ENCODE measurements around the gene MAP6. TPM values are rescaled to one million over a fixed set of nuclear protein-coding genes. Genes with fewer than 3 reads are reported as not detected.

MAP6 gene
- total and polyA plus RNA-seq, 10 of the 15 experiments (the other 5 are each of a cell fraction or from before 2014, with no cell fraction given): 0.06 to 0.19 (median 0.11) TPM; not detected in 5

DNA sequence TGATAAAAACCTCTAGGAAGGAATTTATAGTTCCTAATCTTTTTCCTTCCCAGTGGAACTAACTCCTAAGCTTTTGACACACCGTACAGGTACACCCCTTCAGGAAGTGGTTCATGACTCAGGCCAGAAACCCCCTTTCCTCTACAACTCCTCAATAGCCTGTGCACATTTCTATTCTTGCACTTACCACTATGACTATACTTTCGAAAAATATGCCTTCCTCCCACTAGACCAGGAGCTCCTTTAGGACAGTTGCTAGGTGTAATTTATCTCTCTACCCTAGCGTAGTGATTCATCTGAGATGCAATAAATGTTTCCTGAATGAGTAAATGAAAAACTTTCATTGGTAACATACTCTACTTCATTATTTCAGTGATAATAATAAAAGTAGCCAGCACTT is 14.5 kb downstream of the MAP6 start (continued):
- TF ChIP-seq CBFB (IDR thresholded peaks at IDR 0.05; ENCODE audit: low read depth): 0 out of 2 replicates have a peak, but pooled peaks have one; percentile 34
- no peak for TF ChIP-seq SREBF1 (IDR thresholded peaks at IDR 0.05; ENCODE audit: low read length)
- TF ChIP-seq, protein P1, sequence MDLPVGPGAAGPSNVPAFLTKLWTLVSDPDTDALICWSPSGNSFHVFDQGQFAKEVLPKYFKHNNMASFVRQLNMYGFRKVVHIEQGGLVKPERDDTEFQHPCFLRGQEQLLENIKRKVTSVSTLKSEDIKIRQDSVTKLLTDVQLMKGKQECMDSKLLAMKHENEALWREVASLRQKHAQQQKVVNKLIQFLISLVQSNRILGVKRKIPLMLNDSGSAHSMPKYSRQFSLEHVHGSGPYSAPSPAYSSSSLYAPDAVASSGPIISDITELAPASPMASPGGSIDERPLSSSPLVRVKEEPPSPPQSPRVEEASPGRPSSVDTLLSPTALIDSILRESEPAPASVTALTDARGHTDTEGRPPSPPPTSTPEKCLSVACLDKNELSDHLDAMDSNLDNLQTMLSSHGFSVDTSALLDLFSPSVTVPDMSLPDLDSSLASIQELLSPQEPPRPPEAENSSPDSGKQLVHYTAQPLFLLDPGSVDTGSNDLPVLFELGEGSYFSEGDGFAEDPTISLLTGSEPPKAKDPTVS (IDR thresholded peaks at IDR 0.05; ENCODE audit: low read depth, low read length): no peak
- no peak for TF ChIP-seq POU2F2 (IDR thresholded peaks at IDR 0.05; ENCODE audit: borderline replicate concordance, low read depth, low read length)
- no peak for TF ChIP-seq RAD51 (IDR thresholded peaks at IDR 0.05)
- TF ChIP-seq, protein P2, sequence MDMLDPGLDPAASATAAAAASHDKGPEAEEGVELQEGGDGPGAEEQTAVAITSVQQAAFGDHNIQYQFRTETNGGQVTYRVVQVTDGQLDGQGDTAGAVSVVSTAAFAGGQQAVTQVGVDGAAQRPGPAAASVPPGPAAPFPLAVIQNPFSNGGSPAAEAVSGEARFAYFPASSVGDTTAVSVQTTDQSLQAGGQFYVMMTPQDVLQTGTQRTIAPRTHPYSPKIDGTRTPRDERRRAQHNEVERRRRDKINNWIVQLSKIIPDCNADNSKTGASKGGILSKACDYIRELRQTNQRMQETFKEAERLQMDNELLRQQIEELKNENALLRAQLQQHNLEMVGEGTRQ (IDR thresholded peaks at IDR 0.05; ENCODE audit: borderline replicate concordance, low read depth, low read length): no peak
- no peak for TF ChIP-seq STAT3 (IDR thresholded peaks at IDR 0.05; ENCODE audit: low read depth, low read length)
- TF ChIP-seq, protein P3, sequence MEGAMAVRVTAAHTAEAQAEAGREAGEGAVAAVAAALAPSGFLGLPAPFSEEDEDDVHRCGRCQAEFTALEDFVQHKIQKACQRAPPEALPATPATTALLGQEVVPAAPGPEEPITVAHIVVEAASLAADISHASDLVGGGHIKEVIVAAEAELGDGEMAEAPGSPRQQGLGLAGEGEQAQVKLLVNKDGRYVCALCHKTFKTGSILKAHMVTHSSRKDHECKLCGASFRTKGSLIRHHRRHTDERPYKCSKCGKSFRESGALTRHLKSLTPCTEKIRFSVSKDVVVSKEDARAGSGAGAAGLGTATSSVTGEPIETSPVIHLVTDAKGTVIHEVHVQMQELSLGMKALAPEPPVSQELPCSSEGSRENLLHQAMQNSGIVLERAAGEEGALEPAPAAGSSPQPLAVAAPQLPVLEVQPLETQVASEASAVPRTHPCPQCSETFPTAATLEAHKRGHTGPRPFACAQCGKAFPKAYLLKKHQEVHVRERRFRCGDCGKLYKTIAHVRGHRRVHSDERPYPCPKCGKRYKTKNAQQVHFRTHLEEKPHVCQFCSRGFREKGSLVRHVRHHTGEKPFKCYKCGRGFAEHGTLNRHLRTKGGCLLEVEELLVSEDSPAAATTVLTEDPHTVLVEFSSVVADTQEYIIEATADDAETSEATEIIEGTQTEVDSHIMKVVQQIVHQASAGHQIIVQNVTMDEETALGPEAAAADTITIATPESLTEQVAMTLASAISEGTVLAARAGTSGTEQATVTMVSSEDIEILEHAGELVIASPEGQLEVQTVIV (IDR thresholded peaks at IDR 0.05; ENCODE audit: borderline replicate concordance, partially characterized antibody): no peak
- TF ChIP-seq, protein P4, sequence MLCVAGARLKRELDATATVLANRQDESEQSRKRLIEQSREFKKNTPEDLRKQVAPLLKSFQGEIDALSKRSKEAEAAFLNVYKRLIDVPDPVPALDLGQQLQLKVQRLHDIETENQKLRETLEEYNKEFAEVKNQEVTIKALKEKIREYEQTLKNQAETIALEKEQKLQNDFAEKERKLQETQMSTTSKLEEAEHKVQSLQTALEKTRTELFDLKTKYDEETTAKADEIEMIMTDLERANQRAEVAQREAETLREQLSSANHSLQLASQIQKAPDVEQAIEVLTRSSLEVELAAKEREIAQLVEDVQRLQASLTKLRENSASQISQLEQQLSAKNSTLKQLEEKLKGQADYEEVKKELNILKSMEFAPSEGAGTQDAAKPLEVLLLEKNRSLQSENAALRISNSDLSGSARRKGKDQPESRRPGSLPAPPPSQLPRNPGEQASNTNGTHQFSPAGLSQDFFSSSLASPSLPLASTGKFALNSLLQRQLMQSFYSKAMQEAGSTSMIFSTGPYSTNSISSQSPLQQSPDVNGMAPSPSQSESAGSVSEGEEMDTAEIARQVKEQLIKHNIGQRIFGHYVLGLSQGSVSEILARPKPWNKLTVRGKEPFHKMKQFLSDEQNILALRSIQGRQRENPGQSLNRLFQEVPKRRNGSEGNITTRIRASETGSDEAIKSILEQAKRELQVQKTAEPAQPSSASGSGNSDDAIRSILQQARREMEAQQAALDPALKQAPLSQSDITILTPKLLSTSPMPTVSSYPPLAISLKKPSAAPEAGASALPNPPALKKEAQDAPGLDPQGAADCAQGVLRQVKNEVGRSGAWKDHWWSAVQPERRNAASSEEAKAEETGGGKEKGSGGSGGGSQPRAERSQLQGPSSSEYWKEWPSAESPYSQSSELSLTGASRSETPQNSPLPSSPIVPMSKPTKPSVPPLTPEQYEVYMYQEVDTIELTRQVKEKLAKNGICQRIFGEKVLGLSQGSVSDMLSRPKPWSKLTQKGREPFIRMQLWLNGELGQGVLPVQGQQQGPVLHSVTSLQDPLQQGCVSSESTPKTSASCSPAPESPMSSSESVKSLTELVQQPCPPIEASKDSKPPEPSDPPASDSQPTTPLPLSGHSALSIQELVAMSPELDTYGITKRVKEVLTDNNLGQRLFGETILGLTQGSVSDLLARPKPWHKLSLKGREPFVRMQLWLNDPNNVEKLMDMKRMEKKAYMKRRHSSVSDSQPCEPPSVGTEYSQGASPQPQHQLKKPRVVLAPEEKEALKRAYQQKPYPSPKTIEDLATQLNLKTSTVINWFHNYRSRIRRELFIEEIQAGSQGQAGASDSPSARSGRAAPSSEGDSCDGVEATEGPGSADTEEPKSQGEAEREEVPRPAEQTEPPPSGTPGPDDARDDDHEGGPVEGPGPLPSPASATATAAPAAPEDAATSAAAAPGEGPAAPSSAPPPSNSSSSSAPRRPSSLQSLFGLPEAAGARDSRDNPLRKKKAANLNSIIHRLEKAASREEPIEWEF (IDR thresholded peaks at IDR 0.05; ENCODE audit: insufficient replicate concordance, low read depth, low read length): no peak
- no peak for TF ChIP-seq EZH2 (IDR thresholded peaks at IDR 0.05; ENCODE audit: borderline replicate concordance, control insufficient read depth, low read depth, low read length)
- TF ChIP-seq, protein P5, sequence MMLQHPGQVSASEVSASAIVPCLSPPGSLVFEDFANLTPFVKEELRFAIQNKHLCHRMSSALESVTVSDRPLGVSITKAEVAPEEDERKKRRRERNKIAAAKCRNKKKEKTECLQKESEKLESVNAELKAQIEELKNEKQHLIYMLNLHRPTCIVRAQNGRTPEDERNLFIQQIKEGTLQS (IDR thresholded peaks at IDR 0.05; ENCODE audit: borderline replicate concordance, extremely low read depth, low read depth, low read length): no peak
- no peak for TF ChIP-seq ESRRA (IDR thresholded peaks at IDR 0.05; ENCODE audit: low read length)
- no peak for TF ChIP-seq SPI1 (IDR thresholded peaks at IDR 0.05; ENCODE audit: borderline replicate concordance, insufficient read depth, low read depth, low read length)
- TF ChIP-seq ZNF622 (IDR thresholded peaks at IDR 0.05): no peak
- TF ChIP-seq IKZF1 (conservative IDR thresholded peaks at IDR 0.05): peak; percentile 76
- TF ChIP-seq EGR1 (IDR thresholded peaks at IDR 0.05; ENCODE audit: borderline replicate concordance in 1 of 2, low read depth in 2 of 2, low read length in 2 of 2): no peak
- no peak for TF ChIP-seq KAT2A (conservative IDR thresholded peaks at IDR 0.05; ENCODE audit: control insufficient read depth, low read depth, low read length)
- TF ChIP-seq, protein P6, sequence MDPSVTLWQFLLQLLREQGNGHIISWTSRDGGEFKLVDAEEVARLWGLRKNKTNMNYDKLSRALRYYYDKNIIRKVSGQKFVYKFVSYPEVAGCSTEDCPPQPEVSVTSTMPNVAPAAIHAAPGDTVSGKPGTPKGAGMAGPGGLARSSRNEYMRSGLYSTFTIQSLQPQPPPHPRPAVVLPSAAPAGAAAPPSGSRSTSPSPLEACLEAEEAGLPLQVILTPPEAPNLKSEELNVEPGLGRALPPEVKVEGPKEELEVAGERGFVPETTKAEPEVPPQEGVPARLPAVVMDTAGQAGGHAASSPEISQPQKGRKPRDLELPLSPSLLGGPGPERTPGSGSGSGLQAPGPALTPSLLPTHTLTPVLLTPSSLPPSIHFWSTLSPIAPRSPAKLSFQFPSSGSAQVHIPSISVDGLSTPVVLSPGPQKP (IDR thresholded peaks at IDR 0.05; ENCODE audit: low read depth, low read length): no peak

Data from GM12878 (cell line).